Measurements from ENCODE around the gene SIAE. TPM values are rescaled to one million over a fixed set of nuclear protein-coding genes. Genes with fewer than 3 reads are reported as not detected.

Gene SIAE
- total RNA-seq, 1 experiment from 2014 or later = 8.4 TPM

DNA sequence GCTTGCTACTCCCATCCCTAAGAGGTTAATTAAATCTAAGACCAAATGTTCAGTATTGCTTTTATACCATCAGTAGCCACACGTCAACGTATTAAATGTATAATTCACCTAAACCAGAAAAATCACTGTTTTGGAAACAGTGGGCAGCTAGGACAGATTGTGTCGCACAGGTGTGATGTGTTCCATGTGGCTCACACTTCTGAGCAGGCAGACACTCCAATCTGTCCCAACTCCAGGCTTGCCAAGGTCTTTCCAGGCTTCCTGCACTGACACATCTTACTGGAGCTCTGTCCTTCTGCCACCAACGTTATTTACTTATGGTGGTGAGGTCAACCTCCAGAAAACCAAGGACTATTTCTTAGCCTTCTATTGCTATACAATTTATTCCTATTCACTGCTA is 11.4 kb downstream of the SIAE start:
- Mint-ChIP-seq H3K4me1 (ENCODE audit: low read depth, unreplicated experiment) (no peaks in the 10 kb centered on the region), H3K27ac (ENCODE audit: unreplicated experiment) (no peak overlapping the region), H3K36me3 (ENCODE audit: insufficient read depth, unreplicated experiment) (no peaks in the 10 kb centered on the region), H3K9me3 (ENCODE audit: low read depth, unreplicated experiment) (no peaks in the 10 kb centered on the region), H3K4me3 (ENCODE audit: low read depth, unreplicated experiment) (no peak overlapping the region), H3K27me3 (ENCODE audit: unreplicated experiment) (no peaks in the 10 kb centered on the region)
- BruUV-seq (replicated peaks) = no TSS peak
- DNase-seq = no peak
- TF ChIP-seq, protein P1, sequence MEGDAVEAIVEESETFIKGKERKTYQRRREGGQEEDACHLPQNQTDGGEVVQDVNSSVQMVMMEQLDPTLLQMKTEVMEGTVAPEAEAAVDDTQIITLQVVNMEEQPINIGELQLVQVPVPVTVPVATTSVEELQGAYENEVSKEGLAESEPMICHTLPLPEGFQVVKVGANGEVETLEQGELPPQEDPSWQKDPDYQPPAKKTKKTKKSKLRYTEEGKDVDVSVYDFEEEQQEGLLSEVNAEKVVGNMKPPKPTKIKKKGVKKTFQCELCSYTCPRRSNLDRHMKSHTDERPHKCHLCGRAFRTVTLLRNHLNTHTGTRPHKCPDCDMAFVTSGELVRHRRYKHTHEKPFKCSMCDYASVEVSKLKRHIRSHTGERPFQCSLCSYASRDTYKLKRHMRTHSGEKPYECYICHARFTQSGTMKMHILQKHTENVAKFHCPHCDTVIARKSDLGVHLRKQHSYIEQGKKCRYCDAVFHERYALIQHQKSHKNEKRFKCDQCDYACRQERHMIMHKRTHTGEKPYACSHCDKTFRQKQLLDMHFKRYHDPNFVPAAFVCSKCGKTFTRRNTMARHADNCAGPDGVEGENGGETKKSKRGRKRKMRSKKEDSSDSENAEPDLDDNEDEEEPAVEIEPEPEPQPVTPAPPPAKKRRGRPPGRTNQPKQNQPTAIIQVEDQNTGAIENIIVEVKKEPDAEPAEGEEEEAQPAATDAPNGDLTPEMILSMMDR (IDR thresholded peaks at IDR 0.05; ENCODE audit: unreplicated experiment) = no peak
- CTCF ChIA-PET = no interaction called here
- intact Hi-C loops (cut with micrococcal nuclease; ENCODE audit: unreplicated experiment) = no loop called here

DNA sequence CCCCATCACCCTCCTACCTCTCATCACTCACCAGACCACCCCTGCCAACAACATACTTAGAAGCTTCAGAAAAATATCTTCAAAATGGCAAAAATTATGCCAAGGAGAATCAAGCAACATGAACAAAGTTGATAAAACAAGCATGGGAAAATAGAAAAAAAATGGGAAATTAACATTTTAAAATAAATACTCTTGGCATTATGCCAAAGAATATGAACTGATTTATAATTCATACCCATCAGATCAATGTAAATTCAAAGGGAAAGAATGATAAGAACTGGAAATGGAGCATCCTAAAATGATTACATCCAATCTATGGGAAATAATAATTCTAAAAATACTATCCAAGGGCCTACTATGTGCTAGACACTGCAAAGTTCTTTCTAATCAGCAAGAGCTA is 12.0 kb downstream of the SIAE start:
- BruUV-seq (replicated peaks) = no TSS peak
- no peak for DNase-seq
- H3K27me3 Mint-ChIP-seq (ENCODE audit: unreplicated experiment) = no peaks in the 10 kb centered on the region
- H3K4me1 Mint-ChIP-seq (ENCODE audit: low read depth, unreplicated experiment) = no peaks in the 10 kb centered on the region
- CTCF ChIA-PET = no interaction called here
- TF ChIP-seq, protein P1 (IDR thresholded peaks at IDR 0.05; ENCODE audit: unreplicated experiment) = no peak
- H3K36me3 Mint-ChIP-seq (ENCODE audit: insufficient read depth, unreplicated experiment) = no peaks in the 10 kb centered on the region
- intact Hi-C loops (cut with micrococcal nuclease; ENCODE audit: unreplicated experiment) = no loop called here
- no peak overlapping the region for H3K4me3 Mint-ChIP-seq (ENCODE audit: low read depth, unreplicated experiment)
- H3K9me3 Mint-ChIP-seq (ENCODE audit: low read depth, unreplicated experiment) = no peaks in the 10 kb centered on the region
- H3K27ac Mint-ChIP-seq (ENCODE audit: unreplicated experiment) = no peak overlapping the region

GRCh38 chr11:124658986-124659385 is 14.6 kb downstream of the SIAE start:
- Mint-ChIP-seq H3K27me3 (ENCODE audit: unreplicated experiment) (no peaks in the 10 kb centered on the region), H3K27ac (ENCODE audit: unreplicated experiment) (no peak overlapping the region), H3K4me3 (ENCODE audit: low read depth, unreplicated experiment) (no peak overlapping the region), H3K9me3 (ENCODE audit: low read depth, unreplicated experiment) (no peaks in the 10 kb centered on the region), H3K4me1 (ENCODE audit: low read depth, unreplicated experiment) (no peaks in the 10 kb centered on the region), H3K36me3 (ENCODE audit: insufficient read depth, unreplicated experiment) (no peaks in the 10 kb centered on the region)
- CTCF ChIA-PET = interaction anchor here (0.6 kb wide), 1 partner anchor 1324 kb away, joined by 4 read pairs; no protein-coding TSS in a partner anchor
- intact Hi-C loops (cut with micrococcal nuclease; ENCODE audit: unreplicated experiment) = no loop called here
- TF ChIP-seq, protein P1 (IDR thresholded peaks at IDR 0.05; ENCODE audit: unreplicated experiment) = no peak
- no peak for DNase-seq
- BruUV-seq (replicated peaks) = no TSS peak

DNA sequence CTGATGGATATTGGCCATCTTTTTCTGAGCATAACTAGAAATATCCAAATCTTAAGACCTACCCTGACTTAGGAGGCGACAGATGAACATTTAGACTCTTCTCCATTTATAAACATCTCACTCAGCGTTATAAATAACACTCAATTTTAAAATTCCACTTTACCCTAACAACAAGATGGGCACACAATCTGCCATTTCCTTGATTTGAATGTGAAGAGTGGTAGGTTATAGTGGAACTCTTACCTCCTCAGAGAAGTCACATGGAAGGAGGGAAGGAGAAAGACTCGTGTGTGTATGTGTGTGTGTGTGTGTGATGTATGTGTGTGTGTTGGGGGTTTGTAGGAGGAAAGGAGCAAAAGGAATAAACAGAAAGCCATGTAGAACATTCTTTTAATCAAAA is 15.0 kb downstream of the SIAE start:
- intact Hi-C loops (cut with micrococcal nuclease; ENCODE audit: unreplicated experiment) = no loop called here
- no TSS peak for BruUV-seq (replicated peaks)

More for the DNA sequence above, 15.0 kb downstream of the SIAE start:
- H3K36me3 Mint-ChIP-seq (ENCODE audit: insufficient read depth, unreplicated experiment) = no peaks in the 10 kb centered on the region
- CTCF ChIA-PET = no interaction called here
- H3K27ac Mint-ChIP-seq (ENCODE audit: unreplicated experiment) = no peak overlapping the region
- no peaks in the 10 kb centered on the region for H3K27me3 Mint-ChIP-seq (ENCODE audit: unreplicated experiment)
- no peak overlapping the region for H3K4me3 Mint-ChIP-seq (ENCODE audit: low read depth, unreplicated experiment)
- TF ChIP-seq, protein P1 (IDR thresholded peaks at IDR 0.05; ENCODE audit: unreplicated experiment) = no peak
- H3K9me3 Mint-ChIP-seq (ENCODE audit: low read depth, unreplicated experiment) = no peaks in the 10 kb centered on the region
- DNase-seq = no peak
- H3K4me1 Mint-ChIP-seq (ENCODE audit: low read depth, unreplicated experiment) = no peaks in the 10 kb centered on the region
